ENCODE results near the gene STK4.

STK4 gene

GRCh38 chr20:44924541-44924940 is 41.8 kb upstream of the STK4 start:
- in situ Hi-C loops (cut with MboI; ENCODE audit: low pct_unique_long_range_greater_than_20kb, low sequenced_read_pairs, unreplicated experiment): no loop called here
- no peak for DNase-seq (ENCODE audit: low spot score)
- no peak for TF ChIP-seq CTCF (IDR thresholded peaks at IDR 0.05; ENCODE audit: extremely low read depth, insufficient read depth, missing control alignments)

GRCh38 chr20:44928595-44928994 is 37.7 kb upstream of the STK4 start:
- no peak for TF ChIP-seq CTCF (IDR thresholded peaks at IDR 0.05; ENCODE audit: extremely low read depth, insufficient read depth, missing control alignments)
- in situ Hi-C loops (cut with MboI; ENCODE audit: low pct_unique_long_range_greater_than_20kb, low sequenced_read_pairs, unreplicated experiment): no loop called here

GRCh38 chr20:44930517-44931168 is 35.7 kb upstream of the STK4 start:
- no peak for DNase-seq (ENCODE audit: low spot score)
- in situ Hi-C loops (cut with MboI; ENCODE audit: low pct_unique_long_range_greater_than_20kb, low sequenced_read_pairs, unreplicated experiment): no loop called here
- TF ChIP-seq CTCF (IDR thresholded peaks at IDR 0.05; ENCODE audit: extremely low read depth, insufficient read depth, missing control alignments): no peak

More at GRCh38 chr20:44928595-44928994, 37.7 kb upstream of the STK4 start:
- DNase-seq (ENCODE audit: low spot score): no peak

- DNase-seq (ENCODE audit: low spot score): no peak
- no peak for TF ChIP-seq CTCF (IDR thresholded peaks at IDR 0.05; ENCODE audit: extremely low read depth, insufficient read depth, missing control alignments)
- in situ Hi-C loops (cut with MboI; ENCODE audit: low pct_unique_long_range_greater_than_20kb, low sequenced_read_pairs, unreplicated experiment): no loop called here
These were observed 34.4 kb upstream of the STK4 start for GRCh38 chr20:44931911-44932310.

GRCh38 chr20:44932916-44933315 is 33.4 kb upstream of the STK4 start:
- DNase-seq (ENCODE audit: low spot score): no peak
- in situ Hi-C loops (cut with MboI; ENCODE audit: low pct_unique_long_range_greater_than_20kb, low sequenced_read_pairs, unreplicated experiment): no loop called here
- no peak for TF ChIP-seq CTCF (IDR thresholded peaks at IDR 0.05; ENCODE audit: extremely low read depth, insufficient read depth, missing control alignments)

- no peak for DNase-seq (ENCODE audit: low spot score)
- no peak for TF ChIP-seq CTCF (IDR thresholded peaks at IDR 0.05; ENCODE audit: extremely low read depth, insufficient read depth, missing control alignments)
- in situ Hi-C loops (cut with MboI; ENCODE audit: low pct_unique_long_range_greater_than_20kb, low sequenced_read_pairs, unreplicated experiment): no loop called here
These were observed 29.8 kb upstream of the STK4 start for GRCh38 chr20:44936510-44936909.

All from GM13977 (cell line).